HepG2 (cell line): Measurements from ENCODE around the gene PRPSAP1. TPM values are rescaled to one million over a fixed set of nuclear protein-coding genes. Genes with fewer than 3 reads are reported as not detected.
A peak's percentile ranks its signal among the peaks of the same experiment; 100 is the strongest.

ENCODE experiments used
- BCL6 ChIP-seq: IDR thresholded peaks from 2 replicates; pipeline ENCODE4 v1.6.1; 2016; ENCODE audit warnings: missing genetic modification reagents, missing compliant biosample characterization
- CREB1 ChIP-seq, 2 experiments: fragments of 450-650 bp in 1 of 2; IDR thresholded peaks; 2 replicates each; pipeline ENCODE4 v1.6.1; 2016 to 2017; ENCODE audit warnings: control low read depth in 1 of 2, mild to moderate bottlenecking in 1 of 2, missing compliant biosample characterization in 1 of 2, missing genetic modification characterization in 1 of 2
- FOXP4 ChIP-seq: sonication (generic); formaldehyde crosslinking; IDR thresholded peaks from 2 replicates; pipeline ENCODE4 v1.4.0; 2020; ENCODE audit warnings: missing genetic modification reagents
- GABPA ChIP-seq, 2 experiments: IDR thresholded peaks; 2 replicates each; pipeline ENCODE4 v1.6.1; 2011 to 2016; ENCODE audit warnings: low read depth in 2 of 2, low read length in 1 of 2, missing biosample characterization in 1 of 2, missing genetic modification characterization in 1 of 2
- IRF1 ChIP-seq: sonication (generic); formaldehyde crosslinking; IDR thresholded peaks from 2 replicates; pipeline ENCODE4 v1.4.0; 2020; ENCODE audit warnings: low read depth, mild to moderate bottlenecking, missing genetic modification reagents
- KDM2A ChIP-seq: sonication (generic); formaldehyde crosslinking; IDR thresholded peaks from 2 replicates; pipeline ENCODE4 v1.4.0; 2020; ENCODE audit warnings: low read depth, missing genetic modification reagents, borderline replicate concordance
- MAFK ChIP-seq, 2 experiments: IDR thresholded peaks in 1 of 2; conservative IDR thresholded peaks in 1 of 2; 2 replicates each; pipeline ENCODE4 v1.6.1; 2011; ENCODE audit warnings: improper control_type of control experiment in 2 of 2, low read length in 2 of 2
- MXD4 ChIP-seq: IDR thresholded peaks from 2 replicates; pipeline ENCODE4 v1.6.1; 2016; ENCODE audit warnings: mild to moderate bottlenecking, missing biosample characterization, missing genetic modification reagents
- PLRG1 ChIP-seq: fragments of 450-650 bp; conservative IDR thresholded peaks from 2 replicates; pipeline ENCODE4 v1.6.1; 2016
- ZNF142 ChIP-seq: sonication (generic); formaldehyde crosslinking; IDR thresholded peaks from 2 replicates; pipeline ENCODE4 v1.4.0; 2020; ENCODE audit warnings: missing genetic modification reagents
- ZNF275 ChIP-seq: sonication (generic); formaldehyde crosslinking; IDR thresholded peaks from 2 replicates; pipeline ENCODE4 v1.8.0; 2022; ENCODE audit warnings: missing genetic modification reagents, mild to moderate bottlenecking, inconsistent platforms, borderline replicate concordance
- ZNF616 ChIP-seq: sonication (generic); formaldehyde crosslinking; IDR thresholded peaks from 2 replicates; pipeline ENCODE4 v1.5.0; 2020; ENCODE audit warnings: low read depth, mild to moderate bottlenecking, missing genetic modification reagents
- ZNF678 ChIP-seq: sonication (generic); formaldehyde crosslinking; IDR thresholded peaks from 2 replicates; pipeline ENCODE4 v1.4.0; 2020; ENCODE audit warnings: mild to moderate bottlenecking, missing genetic modification reagents
- polyA plus RNA-seq, 8 experiments: library from polyadenylated mRNA; depleted of rRNA in 3 of 8; stranded (reverse) in 7 of 8; unstranded in 1 of 8; fragments of >200 nt; fragmentation: Illumina TruSeq in 4 of 8; extraction: Trizol in 4 of 8; gene quantifications; 2 replicates each; pipeline versions ENCODE4 v1.2.1 to v1.2.3, GENCODE V29; 2011 to 2016; ENCODE audit warnings: low read depth in 4 of 8, missing spikeins in 1 of 8, mixed read lengths in 1 of 8; ENCODE audit not compliant: insufficient read depth in 1 of 8
- total RNA-seq, 5 experiments: library from RNA; depleted of rRNA; stranded (reverse); fragments of >200 nt; fragmentation: Illumina TruSeq; extraction: Trizol; gene quantifications; 2 replicates each; pipeline ENCODE4 v1.2.3, GENCODE V29; 2016; ENCODE audit warnings: low read depth in 1 of 5

The PRPSAP1 gene
- total and polyA plus RNA-seq, 2 of the 13 experiments (the other 11 are each of a cell fraction or from before 2014, with no cell fraction given) = 91.1 to 314 TPM

- TF ChIP-seq ZNF275 (CRISPR knock-in tag) (peak; percentile 88; the same call in 1 of the 2 replicates), IRF1 (no peak), ZNF678 (CRISPR knock-in tag) (no peak), KDM2A (CRISPR knock-in tag) (peak; percentile 86; the same call in 1 of the 2 replicates), BCL6 (CRISPR knock-in tag) (peak; percentile 96), CREB1 (IDR thresholded peaks at IDR 0.05) (no peak), CREB1 (CRISPR knock-in tag; IDR thresholded peaks at IDR 0.05) (0 out of 2 replicates have a peak, but pooled peaks have one; percentile 47), GABPA (IDR thresholded peaks at IDR 0.05; ENCODE audit: low read depth, low read length) (no peak), GABPA (CRISPR knock-in tag; IDR thresholded peaks at IDR 0.05; ENCODE audit: low read depth) (no peak; the same call in 1 of the 2 replicates), MXD4 (peak; percentile 64), FOXP4 (CRISPR knock-in tag) (peak; percentile 92), PLRG1 (no peak), ZNF616 (CRISPR knock-in tag) (no peak), MAFK (conservative IDR thresholded peaks at IDR 0.05 in 1 of 2, IDR thresholded peaks at IDR 0.05 in 1 of 2; ENCODE audit: low read length in 2 of 2) (no peak), ZNF142 (no peak)
Measured at GRCh38 chr17:76376318-76377133, 22.8 kb upstream of the PRPSAP1 start (continued).
